ENCODE results near the gene HERC3. TPM values are rescaled to one million over a fixed set of nuclear protein-coding genes. Genes with fewer than 3 reads are reported as not detected.

Gene HERC3
- total and polyA plus RNA-seq, 2 of the 13 experiments (the other 11 are each of a cell fraction or from before 2014, with no cell fraction given), result 3.8 to 6.2 TPM

DNA sequence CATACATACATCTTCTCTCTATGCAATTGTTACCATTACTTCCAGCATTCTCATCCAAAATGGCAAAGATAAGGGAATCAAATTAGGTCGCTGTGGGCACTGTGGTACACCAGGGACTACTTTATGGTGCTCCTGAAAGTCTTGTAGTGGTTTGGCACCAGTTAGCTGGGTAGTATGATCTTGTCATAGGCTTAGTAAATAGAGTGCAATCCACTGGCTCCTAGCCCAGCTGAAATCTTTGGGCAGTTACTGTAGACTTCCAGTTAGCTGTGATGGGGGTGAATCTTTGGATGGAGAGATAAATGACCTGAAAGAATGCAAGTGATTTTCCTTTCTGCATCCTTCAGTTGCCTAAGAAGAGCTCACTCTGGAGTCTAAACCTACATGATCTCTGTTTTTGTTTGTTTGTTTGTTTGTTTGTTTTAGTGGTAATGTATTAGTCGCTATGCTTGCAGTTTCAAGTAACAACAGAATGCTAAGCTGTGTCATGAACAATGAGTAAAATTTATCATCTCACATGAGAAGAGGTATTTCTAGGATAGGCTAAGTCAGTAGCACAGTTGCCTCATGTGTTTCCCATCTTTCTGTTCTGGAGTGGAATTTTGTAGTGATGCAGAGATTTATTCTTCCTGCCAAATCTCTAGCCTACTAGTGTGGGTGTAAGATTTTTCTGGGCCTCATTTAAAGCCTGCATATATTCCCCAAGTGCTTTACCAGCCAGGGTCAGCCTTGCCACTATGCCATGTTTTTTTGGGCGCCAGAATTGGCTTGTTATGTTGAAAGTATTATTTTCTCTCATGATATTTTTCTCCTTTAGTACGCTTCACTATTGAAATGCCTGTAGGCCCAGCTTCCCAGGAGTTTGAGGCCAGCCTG lies 24.2 kb downstream of the HERC3 start:
- H3K4me3 ChIP-seq (replicated peaks in 1 of 3; ENCODE audit: insufficient read depth in 1 of 3, low read depth in 2 of 3, low read length in 3 of 3), result no peak overlapping the region
- CTCF ChIA-PET (ENCODE audit: low intra/inter-chr PET ratio, low total read pairs), result no interaction called here
- no peak overlapping the region for H3K9ac ChIP-seq (ENCODE audit: insufficient read depth, low read depth, low read length)
- no peak for FAIRE-seq
- H4K20me1 ChIP-seq (ENCODE audit: insufficient read depth, low read length), result no peaks in the 10 kb centered on the region
- no peak for ATAC-seq
- H3K79me2 ChIP-seq (ENCODE audit: insufficient read depth, low read length), result no peaks in the 10 kb centered on the region
- H3K36me3 ChIP-seq (replicated peaks in 1 of 2; ENCODE audit: control insufficient read depth in 1 of 2, insufficient read depth in 2 of 2, low read length in 2 of 2), result no peaks in the 10 kb centered on the region
- in situ Hi-C loops (cut with HindIII; ENCODE audit: extremely low pct_ligation_motif_present, low pct_unique_long_range_greater_than_20kb), result no loop called here
- H3K9me3 ChIP-seq (ENCODE audit: low read length), result no peaks in the 10 kb centered on the region
- WGBS (ENCODE audit: low lambda C conversion rate), result 82% methylated on average over 4 of the region's 4 CpGs
- no peaks in the 10 kb centered on the region for H3K27me3 ChIP-seq (ENCODE audit: control insufficient read depth in 1 of 2, insufficient read depth in 2 of 2, low read length in 2 of 2)
- no peak for DNase-seq (ENCODE audit: low spot score)
- intact Hi-C loops (cut with micrococcal nuclease; ENCODE audit: unreplicated experiment), result no loop called here
- H3K27ac ChIP-seq (ENCODE audit: extremely low read length, insufficient read depth, low read length), result no peak overlapping the region
- no peaks in the 10 kb centered on the region for H3K4me1 ChIP-seq (ENCODE audit: insufficient read depth, low read length)
- no peak overlapping the region for H3K4me2 ChIP-seq (ENCODE audit: low read depth, low read length)
- H2AFZ ChIP-seq (ENCODE audit: low read length), result no peak overlapping the region
- BruUV-seq (replicated peaks), result no TSS peak
- POLR2A ChIA-PET, result no interaction called here
- TF ChIP-seq, protein P1, sequence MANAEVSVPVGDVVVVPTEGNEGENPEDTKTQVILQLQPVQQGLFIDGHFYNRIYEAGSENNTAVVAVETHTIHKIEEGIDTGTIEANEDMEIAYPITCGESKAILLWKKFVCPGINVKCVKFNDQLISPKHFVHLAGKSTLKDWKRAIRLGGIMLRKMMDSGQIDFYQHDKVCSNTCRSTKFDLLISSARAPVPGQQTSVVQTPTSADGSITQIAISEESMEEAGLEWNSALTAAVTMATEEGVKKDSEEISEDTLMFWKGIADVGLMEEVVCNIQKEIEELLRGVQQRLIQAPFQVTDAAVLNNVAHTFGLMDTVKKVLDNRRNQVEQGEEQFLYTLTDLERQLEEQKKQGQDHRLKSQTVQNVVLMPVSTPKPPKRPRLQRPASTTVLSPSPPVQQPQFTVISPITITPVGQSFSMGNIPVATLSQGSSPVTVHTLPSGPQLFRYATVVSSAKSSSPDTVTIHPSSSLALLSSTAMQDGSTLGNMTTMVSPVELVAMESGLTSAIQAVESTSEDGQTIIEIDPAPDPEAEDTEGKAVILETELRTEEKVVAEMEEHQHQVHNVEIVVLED (CRISPR knock-in tag; IDR thresholded peaks at IDR 0.05; ENCODE audit: borderline replicate concordance), result no peak
- TF ChIP-seq, protein P2, sequence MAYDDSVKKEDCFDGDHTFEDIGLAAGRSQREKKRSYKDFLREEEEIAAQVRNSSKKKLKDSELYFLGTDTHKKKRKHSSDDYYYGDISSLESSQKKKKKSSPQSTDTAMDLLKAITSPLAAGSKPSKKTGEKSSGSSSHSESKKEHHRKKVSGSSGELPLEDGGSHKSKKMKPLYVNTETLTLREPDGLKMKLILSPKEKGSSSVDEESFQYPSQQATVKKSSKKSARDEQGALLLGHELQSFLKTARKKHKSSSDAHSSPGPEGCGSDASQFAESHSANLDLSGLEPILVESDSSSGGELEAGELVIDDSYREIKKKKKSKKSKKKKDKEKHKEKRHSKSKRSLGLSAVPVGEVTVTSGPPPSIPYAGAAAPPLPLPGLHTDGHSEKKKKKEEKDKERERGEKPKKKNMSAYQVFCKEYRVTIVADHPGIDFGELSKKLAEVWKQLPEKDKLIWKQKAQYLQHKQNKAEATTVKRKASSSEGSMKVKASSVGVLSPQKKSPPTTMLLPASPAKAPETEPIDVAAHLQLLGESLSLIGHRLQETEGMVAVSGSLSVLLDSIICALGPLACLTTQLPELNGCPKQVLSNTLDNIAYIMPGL (CRISPR knock-in tag; IDR thresholded peaks at IDR 0.05; ENCODE audit: borderline replicate concordance in 1 of 2, low read depth in 1 of 2), result no peak
- TF ChIP-seq BCL6 (CRISPR knock-in tag; IDR thresholded peaks at IDR 0.05), result no peak
- no peak for TF ChIP-seq NR2F1 (CRISPR knock-in tag; IDR thresholded peaks at IDR 0.05)
- TF ChIP-seq, protein P3, sequence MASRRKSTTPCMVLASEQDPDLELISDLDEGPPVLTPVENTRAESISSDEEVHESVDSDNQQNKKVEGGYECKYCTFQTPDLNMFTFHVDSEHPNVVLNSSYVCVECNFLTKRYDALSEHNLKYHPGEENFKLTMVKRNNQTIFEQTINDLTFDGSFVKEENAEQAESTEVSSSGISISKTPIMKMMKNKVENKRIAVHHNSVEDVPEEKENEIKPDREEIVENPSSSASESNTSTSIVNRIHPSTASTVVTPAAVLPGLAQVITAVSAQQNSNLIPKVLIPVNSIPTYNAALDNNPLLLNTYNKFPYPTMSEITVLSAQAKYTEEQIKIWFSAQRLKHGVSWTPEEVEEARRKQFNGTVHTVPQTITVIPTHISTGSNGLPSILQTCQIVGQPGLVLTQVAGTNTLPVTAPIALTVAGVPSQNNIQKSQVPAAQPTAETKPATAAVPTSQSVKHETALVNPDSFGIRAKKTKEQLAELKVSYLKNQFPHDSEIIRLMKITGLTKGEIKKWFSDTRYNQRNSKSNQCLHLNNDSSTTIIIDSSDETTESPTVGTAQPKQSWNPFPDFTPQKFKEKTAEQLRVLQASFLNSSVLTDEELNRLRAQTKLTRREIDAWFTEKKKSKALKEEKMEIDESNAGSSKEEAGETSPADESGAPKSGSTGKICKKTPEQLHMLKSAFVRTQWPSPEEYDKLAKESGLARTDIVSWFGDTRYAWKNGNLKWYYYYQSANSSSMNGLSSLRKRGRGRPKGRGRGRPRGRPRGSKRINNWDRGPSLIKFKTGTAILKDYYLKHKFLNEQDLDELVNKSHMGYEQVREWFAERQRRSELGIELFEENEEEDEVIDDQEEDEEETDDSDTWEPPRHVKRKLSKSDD (CRISPR knock-in tag; IDR thresholded peaks at IDR 0.05; ENCODE audit: low read depth), result no peak
- TF ChIP-seq ZSCAN30 (CRISPR knock-in tag; IDR thresholded peaks at IDR 0.05), result no peak
- no peak for TF ChIP-seq GABPB1 (CRISPR knock-in tag; IDR thresholded peaks at IDR 0.05)
- no peak for TF ChIP-seq ZNF460 (CRISPR knock-in tag; IDR thresholded peaks at IDR 0.05; ENCODE audit: borderline replicate concordance)
- no peak for TF ChIP-seq ZNF589 (CRISPR knock-in tag; conservative IDR thresholded peaks at IDR 0.05)
- no peak for TF ChIP-seq FOXC1 (CRISPR knock-in tag; IDR thresholded peaks at IDR 0.05; ENCODE audit: borderline replicate concordance)
- no peak for TF ChIP-seq CREM (IDR thresholded peaks at IDR 0.05)
- TF ChIP-seq CREM (CRISPR knock-in tag; IDR thresholded peaks at IDR 0.05), result no peak
- TF ChIP-seq, protein P4, sequence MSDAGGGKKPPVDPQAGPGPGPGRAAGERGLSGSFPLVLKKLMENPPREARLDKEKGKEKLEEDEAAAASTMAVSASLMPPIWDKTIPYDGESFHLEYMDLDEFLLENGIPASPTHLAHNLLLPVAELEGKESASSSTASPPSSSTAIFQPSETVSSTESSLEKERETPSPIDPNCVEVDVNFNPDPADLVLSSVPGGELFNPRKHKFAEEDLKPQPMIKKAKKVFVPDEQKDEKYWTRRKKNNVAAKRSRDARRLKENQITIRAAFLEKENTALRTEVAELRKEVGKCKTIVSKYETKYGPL (CRISPR knock-in tag; IDR thresholded peaks at IDR 0.05), result no peak
- no peak for TF ChIP-seq ARNT (IDR thresholded peaks at IDR 0.05)
- TF ChIP-seq, protein P5, sequence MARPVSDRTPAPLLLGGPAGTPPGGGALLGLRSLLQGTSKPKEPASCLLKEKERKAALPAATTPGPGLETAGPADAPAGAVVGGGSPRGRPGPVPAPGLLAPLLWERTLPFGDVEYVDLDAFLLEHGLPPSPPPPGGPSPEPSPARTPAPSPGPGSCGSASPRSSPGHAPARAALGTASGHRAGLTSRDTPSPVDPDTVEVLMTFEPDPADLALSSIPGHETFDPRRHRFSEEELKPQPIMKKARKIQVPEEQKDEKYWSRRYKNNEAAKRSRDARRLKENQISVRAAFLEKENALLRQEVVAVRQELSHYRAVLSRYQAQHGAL (CRISPR knock-in tag; IDR thresholded peaks at IDR 0.05; ENCODE audit: not compliant biosample characterization), result no peak
- TF ChIP-seq GTF2F1 (IDR thresholded peaks at IDR 0.05; ENCODE audit: low read length), result no peak
